Prostate gland (tissue), 2 donors: ENCODE results near the gene QPCT.

ENCODE experiments used
- POLR2A ChIP-seq: fragments of 450-650 bp; IDR thresholded peaks from one replicate; pipeline ENCODE4 v1.6.1; 2016; ENCODE audit warnings: antibody characterized with exemption, mild to moderate bottlenecking
- TF ChIP-seq, protein P1 (sequence below), 4 experiments: fragments of 200-600 bp in 2 of 4; fragments of 450-650 bp in 2 of 4; sonication (generic) in 2 of 4; IDR thresholded peaks; 1 replicate in 3 of 4; 2 replicates in 1 of 4; pipeline ENCODE4 v1.5.1; 2016 to 2019; ENCODE audit warnings: antibody characterized with exemption in 4 of 4, mild to moderate bottlenecking in 2 of 4, moderate library complexity in 2 of 4

- TF ChIP-seq, protein P1, sequence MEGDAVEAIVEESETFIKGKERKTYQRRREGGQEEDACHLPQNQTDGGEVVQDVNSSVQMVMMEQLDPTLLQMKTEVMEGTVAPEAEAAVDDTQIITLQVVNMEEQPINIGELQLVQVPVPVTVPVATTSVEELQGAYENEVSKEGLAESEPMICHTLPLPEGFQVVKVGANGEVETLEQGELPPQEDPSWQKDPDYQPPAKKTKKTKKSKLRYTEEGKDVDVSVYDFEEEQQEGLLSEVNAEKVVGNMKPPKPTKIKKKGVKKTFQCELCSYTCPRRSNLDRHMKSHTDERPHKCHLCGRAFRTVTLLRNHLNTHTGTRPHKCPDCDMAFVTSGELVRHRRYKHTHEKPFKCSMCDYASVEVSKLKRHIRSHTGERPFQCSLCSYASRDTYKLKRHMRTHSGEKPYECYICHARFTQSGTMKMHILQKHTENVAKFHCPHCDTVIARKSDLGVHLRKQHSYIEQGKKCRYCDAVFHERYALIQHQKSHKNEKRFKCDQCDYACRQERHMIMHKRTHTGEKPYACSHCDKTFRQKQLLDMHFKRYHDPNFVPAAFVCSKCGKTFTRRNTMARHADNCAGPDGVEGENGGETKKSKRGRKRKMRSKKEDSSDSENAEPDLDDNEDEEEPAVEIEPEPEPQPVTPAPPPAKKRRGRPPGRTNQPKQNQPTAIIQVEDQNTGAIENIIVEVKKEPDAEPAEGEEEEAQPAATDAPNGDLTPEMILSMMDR (IDR thresholded peaks at IDR 0.05): no peak
- no peak for TF ChIP-seq POLR2A
Observed at GRCh38 chr2:37389395-37389794, 45.0 kb downstream of the QPCT start.
